Thyroid gland (tissue), 4 donors: ENCODE results near the gene GYPE. TPM values are rescaled to one million over a fixed set of nuclear protein-coding genes. Genes with fewer than 3 reads are reported as not detected.
"Not testable (repeated sequence)": the region's sequence is repeated elsewhere in the genome, so short reads cannot be mapped to it uniquely, and the experiment has no call there.

Experiments used
- DNase-seq, 2 donors: peaks; one replicate each; pipeline ENCODE4 v3.0.0-alpha.2; 2019
- H3K27ac ChIP-seq, 3 donors: fragments of 200-600 bp; sonication (generic); 1 replicate in 2 of 3; 2 replicates in 1 of 3; pipeline ENCODE4 v1.5.1; 2016 to 2019; ENCODE audit warnings: mild to moderate bottlenecking in 1 of 3, moderate library complexity in 1 of 3
- H3K27me3 ChIP-seq: fragments of 200-600 bp; sonication (generic); one replicate; pipeline ENCODE4 v1.5.1; 2019
- H3K36me3 ChIP-seq, 2 donors: fragments of 200-600 bp; sonication (generic); one replicate each; pipeline ENCODE4 v1.5.1; 2016 to 2019
- H3K4me1 ChIP-seq, 2 donors: fragments of 200-600 bp; sonication (generic); one replicate each; pipeline ENCODE4 v1.5.1; 2017 to 2019
- H3K4me3 ChIP-seq, 3 donors: fragments of 200-600 bp; sonication (generic); replicated peaks in 1 of 3; 1 replicate in 2 of 3; 2 replicates in 1 of 3; pipeline ENCODE4 v1.5.1; 2016; ENCODE audit warnings: mild to moderate bottlenecking in 1 of 3
- H3K9me3 ChIP-seq: fragments of 200-600 bp; sonication (generic); one replicate; pipeline ENCODE4 v1.5.1; 2017
- CTCF ChIP-seq, 6 experiments: fragments of 200-600 bp in 3 of 6; fragments of 450-650 bp in 3 of 6; sonication (generic) in 3 of 6; IDR thresholded peaks; one replicate each; pipeline ENCODE4 v1.5.1; 2016 to 2019; ENCODE audit warnings: antibody characterized with exemption in 6 of 6, mild to moderate bottlenecking in 2 of 6, inconsistent platforms in 1 of 6, moderate library complexity in 1 of 6
- POLR2A ChIP-seq, 2 donors: fragments of 450-650 bp; IDR thresholded peaks; one replicate each; pipeline ENCODE4 v1.6.1; 2017; ENCODE audit warnings: antibody characterized with exemption in 2 of 2, mild to moderate bottlenecking in 2 of 2, moderate library complexity in 1 of 2
- WGBS, 2 donors: methylation state at CpG; one replicate each; pipeline ENCODE4 v1.1.5; 2017; 5-methylcytosine and 5-hydroxymethylcytosine counted together
- intact Hi-C: fragments of 100-400 bp; cut with DNase I; formaldehyde crosslinking; loops from one replicate; pipeline ENCODE4 v1.15.1; 2023
- total RNA-seq, 4 donors: library from RNA; depleted of rRNA; stranded (reverse); fragments of >200 nt; gene quantifications; one replicate each; pipeline ENCODE4 v1.2.3, GENCODE V29; 2016

Gene GYPE
- total RNA-seq, 4 donors from 2014 or later = 0.40 to 1.1 (median 0.67) TPM; not detected in 1

- H3K27ac ChIP-seq, H3K27me3 ChIP-seq, intact Hi-C loops, H3K36me3 ChIP-seq, H3K9me3 ChIP-seq, H3K4me1 ChIP-seq: not testable (repeated sequence)
- peak; percentile 9 to 10 for DNase-seq
- 48 to 55% methylated on average over 55 to 58 of the region's 59 CpGs for WGBS, 2 donors
- H3K4me3 ChIP-seq = peak overlapping the region in 1 of 3 donors; percentile 21
These were observed 6.4 kb upstream of the GYPE start for GRCh38 chr4:143911528-143912417.

GRCh38 chr4:143910906-143911305 is 5.5 kb upstream of the GYPE start:
- H3K27ac ChIP-seq, H3K4me3 ChIP-seq, H3K27me3 ChIP-seq, H3K4me1 ChIP-seq, DNase-seq, intact Hi-C loops, H3K36me3 ChIP-seq, H3K9me3 ChIP-seq: not testable (repeated sequence)
- 60 to 69% methylated on average over 2 of the region's 2 CpGs for WGBS, 2 donors

DNA sequence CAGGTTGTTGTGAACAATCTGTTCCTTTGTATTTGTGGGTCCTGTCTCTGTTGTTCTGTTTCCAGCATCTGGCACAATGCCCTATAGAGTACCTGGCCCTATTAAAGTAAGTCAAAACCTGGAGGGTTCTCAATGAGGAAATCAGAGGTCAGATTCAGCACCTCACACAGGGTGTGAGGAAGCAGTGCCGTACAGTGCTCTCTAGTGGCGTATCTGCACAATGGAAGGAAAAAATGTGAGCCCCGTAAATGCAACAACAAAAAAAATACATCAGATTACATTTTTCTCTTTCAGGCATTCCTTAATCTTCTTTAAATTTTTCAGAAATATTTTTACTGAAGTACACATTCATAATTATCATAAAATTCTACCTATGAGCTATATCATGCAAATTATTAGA is 2.5 kb upstream of the GYPE start:
- 16 to 21% methylated on average over 3 of the region's 3 CpGs for WGBS, 2 donors
- H3K36me3 ChIP-seq, H3K27ac ChIP-seq, H3K4me3 ChIP-seq, H3K4me1 ChIP-seq, H3K9me3 ChIP-seq, H3K27me3 ChIP-seq, intact Hi-C loops: not testable (repeated sequence)
- TF ChIP-seq CTCF (IDR thresholded peaks at IDR 0.05) = peak in 2 of 6 experiments; percentile 9 to 53
- peak; percentile 12 to 38 for DNase-seq

DNA sequence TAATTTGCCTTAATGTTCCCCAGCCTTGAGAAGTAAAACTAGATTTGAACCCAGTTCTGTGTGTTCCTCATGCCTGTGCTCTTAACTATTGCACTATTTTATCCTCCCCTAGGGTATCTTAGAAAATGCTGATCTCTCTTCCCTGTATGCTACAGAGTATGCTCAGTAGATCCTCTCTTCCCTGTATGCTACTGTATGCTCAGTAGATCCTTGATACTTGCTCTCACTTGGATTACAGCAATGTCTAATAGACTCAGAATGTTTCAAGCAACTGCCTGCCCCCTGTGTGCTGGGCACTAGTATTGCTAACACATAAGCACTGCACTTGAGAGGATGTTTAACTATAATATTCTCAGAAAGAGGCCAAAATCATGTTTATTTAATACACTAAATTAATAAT is 928 bp downstream of the GYPE start:
- H3K27ac ChIP-seq, H3K36me3 ChIP-seq, intact Hi-C loops, DNase-seq, H3K4me1 ChIP-seq, H3K9me3 ChIP-seq, H3K4me3 ChIP-seq, H3K27me3 ChIP-seq: not testable (repeated sequence)

- H3K27me3 ChIP-seq, H3K4me1 ChIP-seq, H3K27ac ChIP-seq, H3K9me3 ChIP-seq, DNase-seq, H3K4me3 ChIP-seq, intact Hi-C loops, H3K36me3 ChIP-seq: not testable (repeated sequence)
- WGBS, 2 donors = 67 to 68% methylated on average over 4 of the region's 4 CpGs
These were observed 15.0 kb downstream of the GYPE start for GRCh38 chr4:143890323-143890722.

- H3K27me3 ChIP-seq, H3K4me1 ChIP-seq, H3K4me3 ChIP-seq, H3K9me3 ChIP-seq, intact Hi-C loops, H3K27ac ChIP-seq, DNase-seq, H3K36me3 ChIP-seq: not testable (repeated sequence)
- no CpG with 5 or more reads among the region's 3 CpGs for WGBS, 2 donors
These were observed 17.2 kb downstream of the GYPE start for GRCh38 chr4:143888189-143888588.

- H3K4me3 ChIP-seq, DNase-seq, H3K36me3 ChIP-seq, H3K27me3 ChIP-seq, H3K9me3 ChIP-seq, H3K27ac ChIP-seq, intact Hi-C loops, H3K4me1 ChIP-seq: not testable (repeated sequence)
These were observed 20.4 kb downstream of the GYPE start for GRCh38 chr4:143884965-143885364.

- no peaks in the 10 kb centered on the region for H3K9me3 ChIP-seq
- H3K4me1 ChIP-seq = no peaks in the 10 kb centered on the region
- intact Hi-C loops = no loop called here
- no peak for DNase-seq
- no peak for TF ChIP-seq POLR2A (IDR thresholded peaks at IDR 0.05)
- H3K27me3 ChIP-seq = no peaks in the 10 kb centered on the region
- H3K4me3 ChIP-seq = no peak overlapping the region
- H3K36me3 ChIP-seq = no peaks in the 10 kb centered on the region
- H3K27ac ChIP-seq = no peak overlapping the region
These were observed 21.8 kb downstream of the GYPE start for GRCh38 chr4:143883529-143883928.

GRCh38 chr4:143882892-143883291 is 22.5 kb downstream of the GYPE start:
- 87 to 90% methylated on average over 4 of the region's 4 CpGs for WGBS, 2 donors
- intact Hi-C loops = no loop called here
- Histone ChIP-seq H3K4me3 (no peak overlapping the region), H3K27ac (no peak overlapping the region), H3K9me3 (no peaks in the 10 kb centered on the region), H3K4me1 (no peaks in the 10 kb centered on the region), H3K27me3 (no peaks in the 10 kb centered on the region), H3K36me3 (no peaks in the 10 kb centered on the region)
- TF ChIP-seq POLR2A (IDR thresholded peaks at IDR 0.05) (no peak), CTCF (IDR thresholded peaks at IDR 0.05) (no peak)
- DNase-seq = no peak

DNA sequence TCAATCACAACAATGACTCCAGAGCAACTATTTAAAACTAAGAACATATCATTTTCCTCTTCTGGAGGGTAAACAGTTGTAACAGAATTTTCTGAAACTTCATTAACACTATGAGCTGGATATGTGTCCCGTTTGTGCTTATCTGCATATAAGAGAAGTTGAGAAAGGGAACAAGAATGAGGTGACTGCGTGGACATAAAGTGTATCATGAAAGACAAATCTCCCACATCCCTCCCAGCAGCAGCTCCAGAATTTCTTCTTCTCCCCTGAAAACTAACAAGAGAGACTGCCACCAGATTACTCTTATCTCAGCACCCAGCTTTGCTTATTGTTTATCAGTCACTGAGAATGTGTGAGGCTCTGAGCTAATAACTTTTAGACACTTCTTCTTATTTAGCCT is 25.8 kb downstream of the GYPE start:
- H3K36me3 ChIP-seq, H3K9me3 ChIP-seq, H3K4me3 ChIP-seq, intact Hi-C loops, H3K4me1 ChIP-seq, H3K27ac ChIP-seq, H3K27me3 ChIP-seq, DNase-seq: not testable (repeated sequence)
- 84 to 87% methylated on average over 2 of the region's 2 CpGs for WGBS, 2 donors

GRCh38 chr4:143875357-143875756 is 30.0 kb downstream of the GYPE start:
- H3K36me3 ChIP-seq, H3K27me3 ChIP-seq, H3K4me1 ChIP-seq, H3K4me3 ChIP-seq, H3K9me3 ChIP-seq, H3K27ac ChIP-seq, DNase-seq, intact Hi-C loops: not testable (repeated sequence)
- WGBS, 2 donors = 95 to 96% methylated on average over 2 of the region's 2 CpGs
